HCT116 (cell line): Measurements from ENCODE around the gene CCDC57.

Source experiments
- ELF1 ChIP-seq: IDR thresholded peaks from 2 replicates; pipeline ENCODE4 v1.6.1; 2012; ENCODE audit warnings: low read depth, borderline replicate concordance
- EZH2 ChIP-seq: fragments of 200-600 bp; sonication (generic); IDR thresholded peaks from 2 replicates; pipeline ENCODE4 v1.6.1; 2017; ENCODE audit warnings: antibody characterized with exemption, mixed run types
- EZH2phosphoT487 ChIP-seq: fragments of 200-600 bp; IDR thresholded peaks from 2 replicates; pipeline ENCODE4 v1.6.1; 2018; ENCODE audit warnings: antibody characterized with exemption, borderline replicate concordance
- POLR2AphosphoS5 ChIP-seq: IDR thresholded peaks from 2 replicates; pipeline ENCODE4 v1.6.1; 2011; ENCODE audit warnings: mild to moderate bottlenecking, low read depth, low read length, moderate library complexity
- ZFX ChIP-seq: fragments of 450-650 bp; IDR thresholded peaks from 2 replicates; pipeline ENCODE4 v1.6.1; 2017
- TF ChIP-seq, protein P1 (sequence below), 3 experiments: fragments of 200-600 bp in 1 of 3; sonication (generic) in 1 of 3; IDR thresholded peaks in 2 of 3; conservative IDR thresholded peaks in 1 of 3; 2 replicates each; pipeline ENCODE4 v1.5.1; 2012 to 2017; ENCODE audit warnings: low read depth in 2 of 3, low read length in 2 of 3, antibody characterized with exemption in 1 of 3, borderline replicate concordance in 1 of 3, control low read depth in 1 of 3, mild to moderate bottlenecking in 1 of 3, mixed read lengths in 1 of 3, mixed run types in 1 of 3, moderate library complexity in 1 of 3; ENCODE audit not compliant: insufficient read depth in 1 of 3

DNA sequence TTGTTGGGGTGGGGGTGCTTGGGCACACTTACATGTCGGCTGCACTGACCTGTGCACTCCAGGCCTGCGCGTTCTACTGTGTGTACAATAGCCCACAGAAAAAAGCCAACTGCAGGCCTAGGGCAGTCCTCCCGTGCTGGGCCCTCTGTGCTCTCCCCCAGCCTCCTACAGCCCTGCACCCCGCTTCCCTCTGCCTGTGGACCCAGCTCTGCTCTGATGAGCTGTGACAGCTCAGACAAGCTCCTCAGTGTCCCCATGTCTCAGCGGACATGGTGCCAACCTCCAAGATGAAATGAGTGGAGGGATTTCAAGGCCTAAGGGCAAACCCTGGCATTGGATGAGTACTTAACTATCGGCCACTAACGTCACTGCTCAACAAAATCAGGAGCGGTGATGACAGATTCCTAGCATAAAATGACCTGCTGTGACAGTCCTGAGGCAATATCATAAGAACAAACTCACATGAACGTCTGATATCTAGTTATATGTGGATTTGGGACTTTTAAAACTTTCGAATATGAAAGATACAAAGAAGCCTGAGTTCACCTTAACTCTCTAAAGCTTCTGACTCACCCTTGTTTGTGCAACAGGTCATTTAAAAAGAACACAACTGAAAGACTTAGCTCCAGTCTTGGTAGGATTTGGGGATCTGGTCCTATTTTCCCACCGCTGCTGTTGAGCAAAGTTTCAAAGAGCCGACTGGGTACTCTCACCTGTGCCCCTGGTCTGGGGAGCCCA, 34.7 kb downstream of the CCDC57 start:
- TF ChIP-seq POLR2AphosphoS5 (no peak), ZFX (no peak), EZH2 (no peak), ELF1 (no peak), EZH2phosphoT487 (no peak)
- TF ChIP-seq, protein P1, sequence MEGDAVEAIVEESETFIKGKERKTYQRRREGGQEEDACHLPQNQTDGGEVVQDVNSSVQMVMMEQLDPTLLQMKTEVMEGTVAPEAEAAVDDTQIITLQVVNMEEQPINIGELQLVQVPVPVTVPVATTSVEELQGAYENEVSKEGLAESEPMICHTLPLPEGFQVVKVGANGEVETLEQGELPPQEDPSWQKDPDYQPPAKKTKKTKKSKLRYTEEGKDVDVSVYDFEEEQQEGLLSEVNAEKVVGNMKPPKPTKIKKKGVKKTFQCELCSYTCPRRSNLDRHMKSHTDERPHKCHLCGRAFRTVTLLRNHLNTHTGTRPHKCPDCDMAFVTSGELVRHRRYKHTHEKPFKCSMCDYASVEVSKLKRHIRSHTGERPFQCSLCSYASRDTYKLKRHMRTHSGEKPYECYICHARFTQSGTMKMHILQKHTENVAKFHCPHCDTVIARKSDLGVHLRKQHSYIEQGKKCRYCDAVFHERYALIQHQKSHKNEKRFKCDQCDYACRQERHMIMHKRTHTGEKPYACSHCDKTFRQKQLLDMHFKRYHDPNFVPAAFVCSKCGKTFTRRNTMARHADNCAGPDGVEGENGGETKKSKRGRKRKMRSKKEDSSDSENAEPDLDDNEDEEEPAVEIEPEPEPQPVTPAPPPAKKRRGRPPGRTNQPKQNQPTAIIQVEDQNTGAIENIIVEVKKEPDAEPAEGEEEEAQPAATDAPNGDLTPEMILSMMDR (IDR thresholded peaks at IDR 0.05 in 2 of 3, conservative IDR thresholded peaks at IDR 0.05 in 1 of 3; ENCODE audit: borderline replicate concordance in 1 of 3, insufficient read depth in 1 of 3, low read depth in 2 of 3, low read length in 2 of 3): no peak
